Stimulated activated CD8-positive, alpha-beta memory T cell treated with anti-CD3 and anti-CD28 coated beads, Interleukin-4, amount 100 ng/mL, for 1 hour (primary cell): ENCODE results near the gene NDUFS8.
"Not testable (repeated sequence)": the region's sequence is repeated elsewhere in the genome, so short reads cannot be mapped to it uniquely, and the experiment has no call there.

ENCODE experiments used
- DNase-seq, 2 donors: peaks; one replicate each; pipeline ENCODE4 v3.0.0-alpha.2; 2020; ENCODE audit warnings: low read depth in 2 of 2, low spot score in 1 of 2

NDUFS8 gene

GRCh38 chr11:68030318-68031143 lies at the start of gene NDUFS8:
Gene NDUFS8 (plus strand): TSS chr11:68030681. CDS start chr11:68032152, 1,471 bp downstream.
- DNase-seq: peak; percentile 90 to 92

- DNase-seq: not testable (repeated sequence)
These were observed 49.3 kb upstream of the NDUFS8 start for GRCh38 chr11:67981226-67981625.

GRCh38 chr11:67982255-67982857 lies 48.1 kb upstream of the NDUFS8 start:
- DNase-seq: not testable (repeated sequence)

GRCh38 chr11:67983951-67984350 lies 46.5 kb upstream of the NDUFS8 start:
- no peak for DNase-seq

- DNase-seq: not testable (repeated sequence)
These were observed 45.2 kb upstream of the NDUFS8 start for GRCh38 chr11:67985302-67985701.

- DNase-seq: not testable (repeated sequence)
These were observed 39.7 kb upstream of the NDUFS8 start for GRCh38 chr11:67990546-67991346.

GRCh38 chr11:67991347-67992121 lies 38.9 kb upstream of the NDUFS8 start:
- DNase-seq: not testable (repeated sequence)

GRCh38 chr11:67993821-67994220 lies 36.7 kb upstream of the NDUFS8 start:
- DNase-seq: not testable (repeated sequence)

GRCh38 chr11:67994387-67994786 lies 36.1 kb upstream of the NDUFS8 start:
- not testable (repeated sequence) for DNase-seq

GRCh38 chr11:67995129-67995528 lies 35.4 kb upstream of the NDUFS8 start:
- DNase-seq: not testable (repeated sequence)

- not testable (repeated sequence) for DNase-seq
These were observed 34.9 kb upstream of the NDUFS8 start for GRCh38 chr11:67995579-67995978.

GRCh38 chr11:67996051-67996450 lies 34.4 kb upstream of the NDUFS8 start:
- DNase-seq: no peak

- no peak for DNase-seq
These were observed 33.6 kb upstream of the NDUFS8 start for GRCh38 chr11:67996622-67997474.

- DNase-seq: no peak
These were observed 33.0 kb upstream of the NDUFS8 start for GRCh38 chr11:67997475-67997921.

GRCh38 chr11:67998150-67999045 lies 32.1 kb upstream of the NDUFS8 start:
- no peak for DNase-seq

GRCh38 chr11:67999201-67999629 lies 31.3 kb upstream of the NDUFS8 start:
- no peak for DNase-seq

- no peak for DNase-seq
These were observed 30.8 kb upstream of the NDUFS8 start for GRCh38 chr11:67999704-68000103.

GRCh38 chr11:68002575-68002937 lies 27.9 kb upstream of the NDUFS8 start:
- no peak for DNase-seq
